ENCODE measurements around the gene C1orf53. TPM values are rescaled to one million over a fixed set of nuclear protein-coding genes. Genes with fewer than 3 reads are reported as not detected.
"Not testable (repeated sequence)": the region's sequence is repeated elsewhere in the genome, so short reads cannot be mapped to it uniquely, and the experiment has no call there.

Gene C1orf53
- polyA plus RNA-seq (1.1 and 2.6 TPM in 2 replicates), polyA minus RNA-seq (not detected in 2 replicates)

- Histone ChIP-seq H3K4me3 (ENCODE audit: low read length) (peak within 1 kb of the TSS; percentile 68), H3K27me3 (ENCODE audit: insufficient read depth, low read depth, low read length) (peaks cover 45% of the 10 kb centered on the region), H3F3A (ENCODE audit: insufficient read depth, low read length, poor library complexity, severe bottlenecking) (no peaks in the 10 kb centered on the region), H3K9ac (ENCODE audit: low read length) (peak within 1 kb of the TSS; percentile 79), H3K4me2 (ENCODE audit: low read length) (peak within 1 kb of the TSS; percentile 88), H3K9me2 (ENCODE audit: insufficient read depth, low read length) (no peaks in the 10 kb centered on the region), H3K36me3 (ENCODE audit: insufficient read depth, low read length) (no peaks in the 10 kb centered on the region), H4K20me1 (ENCODE audit: insufficient read depth) (no peaks in the 10 kb centered on the region), H3K9me3 (ENCODE audit: low read length) (no peaks in the 10 kb centered on the region), H3K27ac (ENCODE audit: low read length) (peak within 1 kb of the TSS; percentile 76), H3K79me2 (replicated peaks; ENCODE audit: insufficient read depth, low read length) (no peaks in the 10 kb centered on the region), H2AFZ (ENCODE audit: low read depth, low read length) (peak within 1 kb of the TSS; percentile 82)
- peak; percentile 70 for TF ChIP-seq EP300 (conservative IDR thresholded peaks at IDR 0.05; ENCODE audit: poor library complexity, severe bottlenecking)
- TF ChIP-seq, protein P1, sequence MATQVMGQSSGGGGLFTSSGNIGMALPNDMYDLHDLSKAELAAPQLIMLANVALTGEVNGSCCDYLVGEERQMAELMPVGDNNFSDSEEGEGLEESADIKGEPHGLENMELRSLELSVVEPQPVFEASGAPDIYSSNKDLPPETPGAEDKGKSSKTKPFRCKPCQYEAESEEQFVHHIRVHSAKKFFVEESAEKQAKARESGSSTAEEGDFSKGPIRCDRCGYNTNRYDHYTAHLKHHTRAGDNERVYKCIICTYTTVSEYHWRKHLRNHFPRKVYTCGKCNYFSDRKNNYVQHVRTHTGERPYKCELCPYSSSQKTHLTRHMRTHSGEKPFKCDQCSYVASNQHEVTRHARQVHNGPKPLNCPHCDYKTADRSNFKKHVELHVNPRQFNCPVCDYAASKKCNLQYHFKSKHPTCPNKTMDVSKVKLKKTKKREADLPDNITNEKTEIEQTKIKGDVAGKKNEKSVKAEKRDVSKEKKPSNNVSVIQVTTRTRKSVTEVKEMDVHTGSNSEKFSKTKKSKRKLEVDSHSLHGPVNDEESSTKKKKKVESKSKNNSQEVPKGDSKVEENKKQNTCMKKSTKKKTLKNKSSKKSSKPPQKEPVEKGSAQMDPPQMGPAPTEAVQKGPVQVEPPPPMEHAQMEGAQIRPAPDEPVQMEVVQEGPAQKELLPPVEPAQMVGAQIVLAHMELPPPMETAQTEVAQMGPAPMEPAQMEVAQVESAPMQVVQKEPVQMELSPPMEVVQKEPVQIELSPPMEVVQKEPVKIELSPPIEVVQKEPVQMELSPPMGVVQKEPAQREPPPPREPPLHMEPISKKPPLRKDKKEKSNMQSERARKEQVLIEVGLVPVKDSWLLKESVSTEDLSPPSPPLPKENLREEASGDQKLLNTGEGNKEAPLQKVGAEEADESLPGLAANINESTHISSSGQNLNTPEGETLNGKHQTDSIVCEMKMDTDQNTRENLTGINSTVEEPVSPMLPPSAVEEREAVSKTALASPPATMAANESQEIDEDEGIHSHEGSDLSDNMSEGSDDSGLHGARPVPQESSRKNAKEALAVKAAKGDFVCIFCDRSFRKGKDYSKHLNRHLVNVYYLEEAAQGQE (IDR thresholded peaks at IDR 0.05; ENCODE audit: borderline replicate concordance) = peak; percentile 49
- TF ChIP-seq POLR2AphosphoS5 (IDR thresholded peaks at IDR 0.05) = peak; percentile 46
- no peak for TF ChIP-seq EZH2 (IDR thresholded peaks at IDR 0.05; ENCODE audit: borderline replicate concordance, insufficient read depth, low read length, poor library complexity, severe bottlenecking)
- TF ChIP-seq SMC3 (conservative IDR thresholded peaks at IDR 0.05; ENCODE audit: poor library complexity) = peak; percentile 64
- peak; percentile 80 for TF ChIP-seq MXI1 (conservative IDR thresholded peaks at IDR 0.05; ENCODE audit: poor library complexity, severe bottlenecking)
- TF ChIP-seq CTCF (IDR thresholded peaks at IDR 0.05; ENCODE audit: poor library complexity, severe bottlenecking) = peak; percentile 38
- peak; percentile 66 for TF ChIP-seq TAF1 (IDR thresholded peaks at IDR 0.05; ENCODE audit: low read depth)
- peak; percentile 54 for TF ChIP-seq RAD21 (conservative IDR thresholded peaks at IDR 0.05)
These were observed at the start of gene C1orf53 for GRCh38 chr1:197902454-197903195. Gene C1orf53, plus strand, starts transcription at chr1:197902630. Its CDS starts 20 bp downstream, at chr1:197902650.

DNA sequence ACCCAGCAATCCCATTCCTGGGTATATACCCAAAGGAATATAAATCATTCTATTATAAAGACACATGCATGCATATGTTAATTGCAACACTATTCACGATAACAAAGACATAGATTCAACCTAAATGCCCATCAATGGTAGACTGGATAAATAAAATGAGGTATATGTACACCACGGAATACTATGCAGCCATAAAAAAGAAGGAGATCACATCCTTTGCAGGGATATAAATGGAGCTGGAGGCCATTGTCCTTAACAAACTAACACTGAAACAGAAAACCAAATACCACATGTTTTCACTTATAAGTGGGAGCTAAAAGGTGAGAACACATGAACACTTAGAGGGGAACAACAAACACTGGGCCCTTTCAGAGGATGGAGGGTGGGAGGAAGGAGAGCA lies 46.7 kb upstream of the C1orf53 start:
- H3F3A ChIP-seq (ENCODE audit: insufficient read depth, low read length, poor library complexity, severe bottlenecking); H2AFZ ChIP-seq (ENCODE audit: low read depth, low read length); H3K4me2 ChIP-seq (ENCODE audit: low read length); H3K36me3 ChIP-seq (ENCODE audit: insufficient read depth, low read length); H3K4me3 ChIP-seq (ENCODE audit: low read length); H3K27ac ChIP-seq (ENCODE audit: low read length); H3K9me2 ChIP-seq (ENCODE audit: insufficient read depth, low read length); H4K20me1 ChIP-seq (ENCODE audit: insufficient read depth); H3K9ac ChIP-seq (ENCODE audit: low read length); H3K9me3 ChIP-seq (ENCODE audit: low read length); H3K27me3 ChIP-seq (ENCODE audit: insufficient read depth, low read depth, low read length); H3K79me2 ChIP-seq (replicated peaks; ENCODE audit: insufficient read depth, low read length): not testable (repeated sequence)
